ENCODE measurements around the gene DAW1. TPM values are rescaled to one million over a fixed set of nuclear protein-coding genes. Genes with fewer than 3 reads are reported as not detected.

Gene DAW1
- total RNA-seq, 3 donors from 2014 or later = not detected

DNA sequence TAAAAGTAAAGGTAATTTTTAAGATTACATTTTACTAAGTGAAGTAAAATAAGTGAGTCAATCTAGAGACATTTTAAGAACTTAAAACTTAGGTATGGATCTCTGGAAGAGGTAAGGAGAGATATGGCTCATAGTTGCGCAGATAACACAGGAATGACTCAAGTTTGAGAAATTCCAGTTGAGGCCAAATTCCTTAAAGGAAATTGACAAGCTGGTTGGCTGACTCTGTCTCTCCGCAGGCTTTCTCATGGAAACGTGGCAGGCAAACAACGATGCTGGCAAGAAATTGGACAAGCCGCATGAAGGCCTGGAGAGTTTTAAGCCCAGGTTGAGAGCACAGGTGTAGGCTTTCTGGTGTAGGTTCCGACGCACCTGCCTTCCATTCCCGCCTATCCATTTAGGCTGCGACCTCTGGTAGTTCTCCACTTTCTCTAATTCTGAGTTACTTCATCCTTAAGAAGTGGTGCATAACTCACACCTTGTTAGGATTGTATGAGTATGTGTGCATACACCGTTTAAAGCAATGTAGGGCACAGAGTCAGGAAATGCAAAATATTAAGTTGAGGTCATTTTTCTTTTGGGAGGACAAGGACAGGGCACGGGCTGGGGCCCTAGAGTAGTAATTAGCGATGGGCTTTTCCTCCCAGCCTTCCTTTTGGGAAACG, 589 bp upstream of the DAW1 start:
- peak overlapping the region; percentile 22 to 61 (median 30) for H3K4me3 ChIP-seq
- DNase-seq (ENCODE audit: low spot score in 2 of 2) = no peak
- H3K27me3 ChIP-seq = peaks cover 0 to 14% of the 10 kb centered on the region in 2 donors
- H3K4me1 ChIP-seq = no peaks in the 10 kb centered on the region
- TF ChIP-seq, protein P1, sequence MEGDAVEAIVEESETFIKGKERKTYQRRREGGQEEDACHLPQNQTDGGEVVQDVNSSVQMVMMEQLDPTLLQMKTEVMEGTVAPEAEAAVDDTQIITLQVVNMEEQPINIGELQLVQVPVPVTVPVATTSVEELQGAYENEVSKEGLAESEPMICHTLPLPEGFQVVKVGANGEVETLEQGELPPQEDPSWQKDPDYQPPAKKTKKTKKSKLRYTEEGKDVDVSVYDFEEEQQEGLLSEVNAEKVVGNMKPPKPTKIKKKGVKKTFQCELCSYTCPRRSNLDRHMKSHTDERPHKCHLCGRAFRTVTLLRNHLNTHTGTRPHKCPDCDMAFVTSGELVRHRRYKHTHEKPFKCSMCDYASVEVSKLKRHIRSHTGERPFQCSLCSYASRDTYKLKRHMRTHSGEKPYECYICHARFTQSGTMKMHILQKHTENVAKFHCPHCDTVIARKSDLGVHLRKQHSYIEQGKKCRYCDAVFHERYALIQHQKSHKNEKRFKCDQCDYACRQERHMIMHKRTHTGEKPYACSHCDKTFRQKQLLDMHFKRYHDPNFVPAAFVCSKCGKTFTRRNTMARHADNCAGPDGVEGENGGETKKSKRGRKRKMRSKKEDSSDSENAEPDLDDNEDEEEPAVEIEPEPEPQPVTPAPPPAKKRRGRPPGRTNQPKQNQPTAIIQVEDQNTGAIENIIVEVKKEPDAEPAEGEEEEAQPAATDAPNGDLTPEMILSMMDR (IDR thresholded peaks at IDR 0.05) = no peak
- TF ChIP-seq POLR2AphosphoS5 (IDR thresholded peaks at IDR 0.05) = no peak
- no peak for TF ChIP-seq POLR2A (IDR thresholded peaks at IDR 0.05)
- H3K27ac ChIP-seq = no peak overlapping the region
- no peaks in the 10 kb centered on the region for H3K9me3 ChIP-seq
- no peaks in the 10 kb centered on the region for H3K36me3 ChIP-seq
- intact Hi-C loops (cut with DNase I; ENCODE audit: low total_unique reads) = no loop called here

DNA sequence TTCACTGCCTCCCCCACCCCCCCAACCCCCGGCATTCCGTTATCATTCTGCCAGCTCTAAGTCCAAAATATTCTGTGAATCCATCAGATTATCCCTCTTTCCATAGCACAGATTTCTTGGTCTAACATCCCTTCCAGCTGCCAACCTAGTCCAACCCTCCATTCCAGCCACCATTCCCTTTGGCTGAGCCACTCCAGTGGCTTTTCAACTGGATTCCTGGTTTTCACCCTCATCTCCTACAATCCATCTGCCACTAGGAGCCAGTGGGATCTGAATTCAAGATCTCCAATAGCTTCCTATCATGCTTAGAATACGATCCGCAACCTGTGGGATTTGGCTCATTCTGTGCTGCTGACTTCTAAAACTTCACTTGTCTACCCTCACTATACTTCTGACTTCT, 1.2 kb downstream of the DAW1 start:
- Histone ChIP-seq H3K36me3 (no peaks in the 10 kb centered on the region), H3K4me1 (no peaks in the 10 kb centered on the region), H3K9me3 (no peaks in the 10 kb centered on the region), H3K27me3 (peaks cover 0 to 14% of the 10 kb centered on the region in 2 donors), H3K27ac (no peak overlapping the region), H3K4me3 (no peak overlapping the region)
- no peak for TF ChIP-seq POLR2AphosphoS5 (IDR thresholded peaks at IDR 0.05)
- TF ChIP-seq, protein P1 (IDR thresholded peaks at IDR 0.05) = no peak
- no peak for TF ChIP-seq POLR2A (IDR thresholded peaks at IDR 0.05)
- intact Hi-C loops (cut with DNase I; ENCODE audit: low total_unique reads) = no loop called here
- no peak for DNase-seq (ENCODE audit: low spot score in 2 of 2)

DNA sequence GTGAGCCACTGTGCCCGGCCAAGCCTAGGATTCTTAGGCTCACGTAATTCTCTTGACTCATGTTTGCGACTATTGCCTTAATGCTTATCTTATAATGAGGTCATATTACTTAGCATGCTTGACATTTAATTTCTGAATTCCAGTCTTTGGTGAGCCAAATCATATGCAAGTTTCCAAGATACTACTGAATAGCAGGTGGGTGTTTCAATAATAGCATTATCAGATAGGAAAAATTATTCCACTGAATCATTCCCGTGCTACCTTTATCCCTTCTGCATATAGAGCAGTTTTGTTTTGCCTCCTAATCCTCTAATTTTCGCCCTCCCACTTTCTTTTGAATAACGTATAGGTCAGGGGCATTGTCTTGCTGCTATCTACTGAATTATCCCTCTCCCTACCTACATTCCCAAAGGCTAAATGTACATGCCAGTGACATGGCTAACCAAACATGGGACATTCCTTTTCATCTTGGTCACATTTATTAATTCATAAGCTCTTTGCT, 4.9 kb downstream of the DAW1 start:
- H3K9me3 ChIP-seq = no peaks in the 10 kb centered on the region
- DNase-seq (ENCODE audit: low spot score in 2 of 2) = no peak
- intact Hi-C loops (cut with DNase I; ENCODE audit: low total_unique reads) = no loop called here
- H3K4me1 ChIP-seq = no peaks in the 10 kb centered on the region
- H3K27me3 ChIP-seq = peaks cover 0 to 13% of the 10 kb centered on the region in 2 donors
- no peaks in the 10 kb centered on the region for H3K36me3 ChIP-seq
- no peak overlapping the region for H3K27ac ChIP-seq
- H3K4me3 ChIP-seq = no peak overlapping the region
- TF ChIP-seq POLR2AphosphoS5 (IDR thresholded peaks at IDR 0.05) (no peak), POLR2A (IDR thresholded peaks at IDR 0.05) (no peak)
- TF ChIP-seq, protein P1 (IDR thresholded peaks at IDR 0.05) = no peak

DNA sequence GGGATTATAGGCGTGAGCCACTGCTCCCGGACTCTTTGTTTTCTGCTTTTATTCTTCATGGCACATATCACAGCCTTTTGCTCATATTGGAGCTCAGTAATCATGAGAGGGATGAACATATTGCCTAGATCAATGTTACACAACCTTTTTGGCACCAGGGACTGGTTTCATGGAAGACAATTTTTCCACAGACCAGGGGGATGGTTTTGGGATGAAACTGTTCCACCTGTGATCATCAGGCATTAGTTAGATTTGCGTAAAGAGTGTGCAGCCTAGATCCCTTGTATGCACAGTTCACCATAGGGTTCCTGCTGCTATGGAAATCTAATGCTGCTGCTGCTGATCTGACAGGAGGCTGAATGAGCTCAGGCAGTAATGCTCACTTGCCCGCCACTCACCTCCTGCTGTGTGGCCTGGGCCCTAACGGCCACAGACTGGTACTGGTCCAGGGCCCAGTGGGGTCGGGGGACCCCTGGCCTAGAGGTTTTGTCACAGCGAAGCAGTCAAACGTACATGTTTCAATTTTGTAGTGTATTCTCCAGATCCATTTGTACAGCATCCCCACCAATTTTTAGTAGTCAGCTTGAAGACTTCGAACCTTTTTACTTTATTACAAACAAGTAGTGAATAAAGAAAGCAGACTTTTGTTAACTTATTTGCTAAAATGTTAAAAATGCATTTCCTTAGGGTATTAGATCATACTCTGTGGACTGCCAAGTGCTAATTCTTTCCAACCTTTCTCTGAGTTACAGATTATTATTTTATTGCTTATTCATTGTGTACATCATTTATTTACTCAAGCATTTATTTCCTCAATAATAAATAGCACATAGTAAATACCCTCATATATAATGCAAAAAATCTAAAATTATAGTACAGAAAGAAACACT, 6.2 kb downstream of the DAW1 start:
- DNase-seq (ENCODE audit: low spot score in 2 of 2) = no peak
- Histone ChIP-seq H3K27ac (peak overlapping the region in 1 of 2 donors; percentile 76), H3K9me3 (no peaks in the 10 kb centered on the region), H3K4me3 (no peak overlapping the region), H3K36me3 (no peaks in the 10 kb centered on the region), H3K4me1 (no peaks in the 10 kb centered on the region), H3K27me3 (peaks cover 0 to 3% of the 10 kb centered on the region in 2 donors)
- intact Hi-C loops (cut with DNase I; ENCODE audit: low total_unique reads) = no loop called here
- no peak for TF ChIP-seq POLR2AphosphoS5 (IDR thresholded peaks at IDR 0.05)
- TF ChIP-seq, protein P1 (IDR thresholded peaks at IDR 0.05) = no peak
- TF ChIP-seq POLR2A (IDR thresholded peaks at IDR 0.05) = no peak

DNA sequence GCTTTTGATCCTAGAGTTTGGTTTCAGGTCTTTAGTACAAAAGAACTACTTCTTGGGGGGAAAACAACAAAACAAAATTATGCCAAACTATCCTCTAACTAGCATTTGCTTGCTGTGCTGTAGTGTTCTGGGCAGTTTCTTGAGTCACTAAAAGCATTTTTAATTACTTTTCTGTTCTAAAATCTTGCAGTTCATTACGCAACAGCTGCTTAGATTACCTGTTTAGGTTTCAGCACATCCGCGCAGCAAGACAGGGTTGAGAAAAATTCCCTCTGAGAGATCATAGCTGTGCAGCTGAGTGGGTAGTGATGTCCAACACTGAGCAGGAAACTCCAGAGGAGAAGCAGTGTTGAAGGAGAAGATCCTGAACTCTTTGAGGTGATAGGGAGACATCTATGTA, 9.0 kb downstream of the DAW1 start:
- DNase-seq (ENCODE audit: low spot score in 2 of 2) = no peak
- no peaks in the 10 kb centered on the region for H3K27me3 ChIP-seq
- H3K36me3 ChIP-seq = no peaks in the 10 kb centered on the region
- TF ChIP-seq POLR2A (IDR thresholded peaks at IDR 0.05) (no peak), POLR2AphosphoS5 (IDR thresholded peaks at IDR 0.05) (no peak)
- TF ChIP-seq, protein P1 (IDR thresholded peaks at IDR 0.05) = no peak
- H3K4me1 ChIP-seq = no peaks in the 10 kb centered on the region
- no peak overlapping the region for H3K4me3 ChIP-seq
- H3K27ac ChIP-seq = no peak overlapping the region
- H3K9me3 ChIP-seq = no peaks in the 10 kb centered on the region
- intact Hi-C loops (cut with DNase I; ENCODE audit: low total_unique reads) = no loop called here
